Gastroesophageal sphincter (tissue), 4 donors: Measurements from ENCODE around the gene CDH4. TPM values are rescaled to one million over a fixed set of nuclear protein-coding genes. Genes with fewer than 3 reads are reported as not detected.

Source experiments
- ATAC-seq: fragments of 150-250 bp; one replicate; pipeline ENCODE4 v1.9.1; 2016; ENCODE audit warnings: mild to moderate bottlenecking, moderate library complexity
- H3K27ac ChIP-seq, 4 donors: fragments of 200-600 bp; sonication (generic) in 3 of 4; 1 replicate in 3 of 4; 2 replicates in 1 of 4; pipeline ENCODE4 v1.5.1; 2016 to 2019
- H3K27me3 ChIP-seq: fragments of 200-600 bp; sonication (generic); one replicate; pipeline ENCODE4 v1.5.1; 2019
- H3K36me3 ChIP-seq, 2 donors: fragments of 200-600 bp; sonication (generic); one replicate each; pipeline ENCODE4 v1.5.1; 2019; ENCODE audit warnings: control low read depth in 1 of 2
- H3K4me1 ChIP-seq, 3 donors: fragments of 200-600 bp; sonication (generic); 1 replicate in 2 of 3; 2 replicates in 1 of 3; pipeline ENCODE4 v1.5.1; 2016 to 2019; ENCODE audit warnings: control low read depth in 2 of 3
- H3K4me3 ChIP-seq, 2 donors: fragments of 200-600 bp; sonication (generic); one replicate each; pipeline ENCODE4 v1.5.1; 2019; ENCODE audit warnings: mild to moderate bottlenecking in 1 of 2, moderate library complexity in 1 of 2
- H3K9me3 ChIP-seq, 3 donors: fragments of 200-600 bp; sonication (generic); one replicate each; pipeline ENCODE4 v1.5.1; 2017 to 2019; ENCODE audit warnings: control low read depth in 2 of 3
- EP300 ChIP-seq: sonication (generic); formaldehyde crosslinking; IDR thresholded peaks from one replicate; pipeline ENCODE4 v1.6.1; 2017; ENCODE audit warnings: antibody characterized with exemption, mild to moderate bottlenecking
- POLR2A ChIP-seq, 2 donors: fragments of 450-650 bp; IDR thresholded peaks; one replicate each; pipeline ENCODE4 v1.6.1; 2017; ENCODE audit warnings: antibody characterized with exemption in 2 of 2, mild to moderate bottlenecking in 2 of 2, moderate library complexity in 1 of 2
- POLR2AphosphoS5 ChIP-seq: sonication (generic); formaldehyde crosslinking; IDR thresholded peaks from one replicate; pipeline ENCODE4 v1.6.1; 2017; ENCODE audit warnings: antibody characterized with exemption
- WGBS, 2 donors: methylation state at CpG; one replicate each; pipeline ENCODE4 v1.1.5; 2018; ENCODE audit warnings: low coverage in 1 of 2; 5-methylcytosine and 5-hydroxymethylcytosine counted together
- total RNA-seq, 4 donors: library from RNA; depleted of rRNA; stranded (reverse); fragments of >200 nt; gene quantifications; one replicate each; pipeline ENCODE4 v1.1.0, GENCODE V29; 2016
- TF ChIP-seq, protein P1 (sequence below), 4 experiments: fragments of 200-600 bp in 2 of 4; fragments of 450-650 bp in 2 of 4; sonication (generic) in 1 of 4; IDR thresholded peaks; one replicate each; pipeline ENCODE4 v1.5.1; 2017 to 2019; ENCODE audit warnings: antibody characterized with exemption in 4 of 4, mild to moderate bottlenecking in 2 of 4, moderate library complexity in 2 of 4

Gene CDH4
- total RNA-seq, 4 donors from 2014 or later = under 0.01 to 1.5 (median 0.42) TPM; not detected in 1

DNA sequence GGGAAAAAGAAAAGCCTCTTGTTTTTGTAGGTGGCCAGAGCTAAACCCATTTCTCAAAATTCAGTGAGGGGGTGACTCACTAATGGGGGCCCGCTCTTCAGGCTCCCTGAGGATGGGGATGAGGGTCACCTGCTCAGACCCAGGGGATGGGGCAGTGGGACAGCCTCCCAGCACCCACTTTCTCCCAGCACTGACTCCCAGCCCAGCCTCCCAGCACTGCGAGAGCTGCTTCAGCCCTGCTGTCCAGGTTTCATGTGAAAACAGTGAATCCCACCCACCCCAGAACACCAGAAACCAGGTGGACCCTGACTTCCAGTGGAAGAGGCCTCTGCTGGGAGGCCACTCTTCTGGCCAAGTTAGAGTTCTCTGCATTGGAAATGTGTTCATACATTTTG lies 362.6 kb downstream of the CDH4 start:
- no peak for TF ChIP-seq POLR2AphosphoS5
- no peak for TF ChIP-seq POLR2A (IDR thresholded peaks at IDR 0.05)
- TF ChIP-seq, protein P1, sequence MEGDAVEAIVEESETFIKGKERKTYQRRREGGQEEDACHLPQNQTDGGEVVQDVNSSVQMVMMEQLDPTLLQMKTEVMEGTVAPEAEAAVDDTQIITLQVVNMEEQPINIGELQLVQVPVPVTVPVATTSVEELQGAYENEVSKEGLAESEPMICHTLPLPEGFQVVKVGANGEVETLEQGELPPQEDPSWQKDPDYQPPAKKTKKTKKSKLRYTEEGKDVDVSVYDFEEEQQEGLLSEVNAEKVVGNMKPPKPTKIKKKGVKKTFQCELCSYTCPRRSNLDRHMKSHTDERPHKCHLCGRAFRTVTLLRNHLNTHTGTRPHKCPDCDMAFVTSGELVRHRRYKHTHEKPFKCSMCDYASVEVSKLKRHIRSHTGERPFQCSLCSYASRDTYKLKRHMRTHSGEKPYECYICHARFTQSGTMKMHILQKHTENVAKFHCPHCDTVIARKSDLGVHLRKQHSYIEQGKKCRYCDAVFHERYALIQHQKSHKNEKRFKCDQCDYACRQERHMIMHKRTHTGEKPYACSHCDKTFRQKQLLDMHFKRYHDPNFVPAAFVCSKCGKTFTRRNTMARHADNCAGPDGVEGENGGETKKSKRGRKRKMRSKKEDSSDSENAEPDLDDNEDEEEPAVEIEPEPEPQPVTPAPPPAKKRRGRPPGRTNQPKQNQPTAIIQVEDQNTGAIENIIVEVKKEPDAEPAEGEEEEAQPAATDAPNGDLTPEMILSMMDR (IDR thresholded peaks at IDR 0.05) = no peak
- no peak for TF ChIP-seq EP300
- H3K9me3 ChIP-seq = peaks cover 0 to 19% (median 0%) of the 10 kb centered on the region in 3 donors
- ATAC-seq = no peak
- no peak overlapping the region for H3K27ac ChIP-seq
- no peak overlapping the region for H3K4me3 ChIP-seq
- WGBS, 2 donors = 71% methylated on average over 2 of the region's 2 CpGs; no CpG with 5 or more reads in 1 of the 2 donors
- H3K27me3 ChIP-seq = peaks cover 77% of the 10 kb centered on the region
- H3K36me3 ChIP-seq = no peaks in the 10 kb centered on the region
- no peaks in the 10 kb centered on the region for H3K4me1 ChIP-seq

DNA sequence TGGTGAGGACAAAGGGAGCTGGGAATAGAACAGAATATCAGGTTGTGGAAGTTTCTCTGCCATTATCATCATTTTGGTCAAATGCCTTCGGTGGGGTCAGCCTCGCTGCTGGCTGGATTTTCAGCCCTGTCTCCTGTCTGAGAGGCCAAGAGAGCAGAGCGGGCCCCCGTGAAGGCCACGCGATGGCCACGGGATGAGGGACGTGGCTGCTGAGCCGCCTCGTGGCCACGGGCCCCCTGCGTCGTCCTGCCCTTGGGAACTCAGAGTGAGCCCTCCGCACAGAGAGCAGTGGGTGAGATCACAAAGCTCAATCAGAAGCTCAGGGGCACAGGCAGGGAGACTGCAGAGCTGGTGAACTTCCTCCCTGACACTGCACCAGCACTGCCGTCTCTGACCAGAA lies 363.7 kb downstream of the CDH4 start:
- no peak for ATAC-seq
- Histone ChIP-seq H3K36me3 (no peaks in the 10 kb centered on the region), H3K27me3 (peaks cover 73% of the 10 kb centered on the region), H3K4me1 (no peaks in the 10 kb centered on the region), H3K27ac (no peak overlapping the region), H3K9me3 (peaks cover 0 to 19% (median 0%) of the 10 kb centered on the region in 3 donors), H3K4me3 (no peak overlapping the region)
- WGBS, 2 donors = 80 to 84% methylated on average over 1 to 4 of the region's 15 CpGs
- TF ChIP-seq POLR2A (IDR thresholded peaks at IDR 0.05) = no peak
- TF ChIP-seq EP300 = no peak
- TF ChIP-seq, protein P1 (IDR thresholded peaks at IDR 0.05) = no peak
- no peak for TF ChIP-seq POLR2AphosphoS5

DNA sequence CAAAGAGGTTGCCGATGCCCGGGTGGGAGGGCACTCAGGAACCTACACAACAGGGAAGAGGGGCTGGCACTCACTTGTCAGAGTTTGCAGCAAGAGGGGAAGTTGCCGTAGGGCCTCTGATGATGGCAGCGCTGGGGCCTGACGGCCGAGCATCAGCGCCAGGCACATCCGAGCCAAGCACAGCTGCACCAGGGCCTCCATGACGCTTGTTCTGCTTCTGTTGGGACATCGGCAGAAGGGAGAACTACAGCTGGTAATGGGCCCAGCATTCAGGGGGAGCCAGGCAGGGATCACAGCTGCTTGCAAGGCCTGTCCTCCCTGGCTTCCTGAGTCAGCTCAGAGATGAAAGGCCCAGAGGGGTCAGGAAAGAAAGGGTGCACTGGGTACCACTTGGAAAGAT lies 367.7 kb downstream of the CDH4 start:
- WGBS, 2 donors = no CpG with 5 or more reads among the region's 10 CpGs

DNA sequence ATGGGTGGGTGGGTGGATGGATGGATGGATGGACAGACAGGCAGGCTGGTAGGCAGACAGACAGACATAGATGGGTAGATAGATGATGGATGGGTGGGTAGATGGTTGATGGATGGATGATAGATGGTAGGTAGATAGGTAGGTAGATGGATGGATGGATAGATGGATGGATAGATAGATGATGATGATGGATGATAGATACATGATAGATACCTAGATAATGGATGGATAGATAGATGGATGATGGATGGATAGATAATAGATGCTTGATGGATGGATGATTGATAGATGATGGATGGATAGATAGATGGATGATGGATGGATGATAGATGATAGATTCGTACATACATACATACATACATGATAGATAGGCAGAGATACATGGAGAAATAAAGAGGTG lies 368.1 kb downstream of the CDH4 start:
- no peaks in the 10 kb centered on the region for H3K4me1 ChIP-seq
- H3K36me3 ChIP-seq = no peaks in the 10 kb centered on the region
- TF ChIP-seq, protein P1 (IDR thresholded peaks at IDR 0.05) = no peak
- no peak for TF ChIP-seq EP300
- TF ChIP-seq POLR2A (IDR thresholded peaks at IDR 0.05) = no peak
- TF ChIP-seq POLR2AphosphoS5 = no peak
- peaks cover 58% of the 10 kb centered on the region for H3K27me3 ChIP-seq
- WGBS, 2 donors = 0 to 8% methylated on average over 1 of the region's 1 CpG
- H3K27ac ChIP-seq = no peak overlapping the region
- ATAC-seq = no peak
- H3K4me3 ChIP-seq = no peak overlapping the region
- H3K9me3 ChIP-seq = no peaks in the 10 kb centered on the region

More for the DNA sequence above, 367.7 kb downstream of the CDH4 start:
- H3K4me3 ChIP-seq = no peak overlapping the region
- TF ChIP-seq EP300 = no peak
- TF ChIP-seq, protein P1 (IDR thresholded peaks at IDR 0.05) = no peak
- TF ChIP-seq POLR2AphosphoS5 = no peak
- no peak for TF ChIP-seq POLR2A (IDR thresholded peaks at IDR 0.05)
- H3K9me3 ChIP-seq = no peaks in the 10 kb centered on the region
- no peaks in the 10 kb centered on the region for H3K36me3 ChIP-seq
- no peak for ATAC-seq
- H3K27me3 ChIP-seq = peaks cover 55% of the 10 kb centered on the region
- H3K4me1 ChIP-seq = no peaks in the 10 kb centered on the region
- no peak overlapping the region for H3K27ac ChIP-seq

DNA sequence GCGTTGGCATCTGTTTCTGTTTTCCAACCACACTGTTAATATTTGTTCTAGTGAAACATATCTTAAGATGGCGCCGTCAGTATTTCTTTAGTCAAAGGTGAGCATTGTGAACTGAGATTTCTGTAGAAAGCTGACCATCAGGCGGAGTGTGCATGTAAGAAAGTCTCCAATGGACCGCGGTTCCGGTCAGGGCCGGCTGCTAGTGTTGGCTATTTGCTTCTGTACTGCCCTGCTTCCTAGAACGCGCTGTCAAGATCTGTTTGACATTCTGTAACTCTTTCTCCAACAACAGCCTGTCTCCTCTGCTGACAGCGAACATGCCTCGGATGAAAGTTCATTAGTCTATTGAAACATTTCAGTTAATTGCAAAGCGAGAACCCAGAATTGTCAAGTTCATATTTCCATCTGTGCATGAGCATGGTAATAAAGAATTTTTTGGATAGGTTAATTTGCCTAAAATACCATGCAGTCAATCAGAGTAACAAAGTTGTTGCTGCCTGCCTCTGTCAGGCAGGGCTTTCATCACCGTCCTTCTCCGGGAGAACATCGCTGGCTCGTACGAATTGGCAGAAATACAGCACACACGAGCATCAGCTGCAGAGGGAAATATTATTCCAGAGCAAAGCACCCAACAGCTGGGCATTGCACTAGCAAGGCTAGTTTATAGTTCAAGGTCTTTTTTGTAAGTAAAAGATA lies 369.1 kb downstream of the CDH4 start:
- Histone ChIP-seq H3K27ac (no peak overlapping the region), H3K4me3 (no peak overlapping the region), H3K9me3 (no peaks in the 10 kb centered on the region), H3K36me3 (no peaks in the 10 kb centered on the region), H3K4me1 (no peaks in the 10 kb centered on the region), H3K27me3 (peaks cover 61% of the 10 kb centered on the region)
- ATAC-seq = no peak
- no peak for TF ChIP-seq POLR2AphosphoS5
- no peak for TF ChIP-seq EP300
- TF ChIP-seq, protein P1 (IDR thresholded peaks at IDR 0.05) = no peak
- no peak for TF ChIP-seq POLR2A (IDR thresholded peaks at IDR 0.05)
- 54 to 65% methylated on average over 13 to 19 of the region's 19 CpGs for WGBS, 2 donors
